ENCODE measurements around the gene NFAT5.

The NFAT5 gene

GRCh38 chr16:69745959-69746358 lies 180.2 kb downstream of the NFAT5 start:
- no peak for DNase-seq

GRCh38 chr16:69747115-69747514 lies 181.3 kb downstream of the NFAT5 start:
- DNase-seq, result no peak

- no peak for DNase-seq
Observed at GRCh38 chr16:69748694-69749345, 183.1 kb downstream of the NFAT5 start.

- DNase-seq, result no peak
Observed at GRCh38 chr16:69754143-69754468, 188.3 kb downstream of the NFAT5 start.
